Measurements from ENCODE around the gene STKLD1. TPM values are rescaled to one million over a fixed set of nuclear protein-coding genes. Genes with fewer than 3 reads are reported as not detected.
A peak's percentile ranks its signal among the peaks of the same experiment; 100 is the strongest.

Gene STKLD1
- total and polyA plus RNA-seq, 9 of the 15 experiments (the other 6 are each of a cell fraction or from before 2014, with no cell fraction given): 0.10 to 0.65 (median 0.33) TPM; not detected in 2

DNA sequence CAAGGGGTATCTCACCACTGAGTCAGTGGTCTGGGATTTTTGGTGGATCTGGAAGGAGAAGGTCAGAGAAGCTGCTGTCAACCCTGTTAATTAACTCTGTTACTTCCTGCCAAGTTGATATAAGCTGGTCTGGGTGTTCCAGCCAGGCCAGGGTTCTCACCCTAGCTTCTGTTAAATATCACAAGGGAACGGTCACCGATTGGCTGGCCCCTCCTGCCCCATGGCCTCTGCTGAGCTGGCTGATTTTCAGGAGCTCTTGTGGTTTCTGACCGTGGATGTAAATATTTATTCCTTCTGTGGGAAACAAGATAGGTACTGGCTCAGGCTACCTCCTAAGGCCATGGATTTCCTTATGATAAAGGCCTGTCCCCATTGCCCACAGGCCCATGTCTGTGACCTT lies 47.0 kb downstream of the STKLD1 start:
- WGBS (ENCODE audit: insufficient coverage, low coverage, missing lambda C conversion rate): 5% methylated on average over 3 of the region's 3 CpGs
- no TSS peak for BruUV-seq (replicated peaks)
- peak overlapping the region in 1 of 2 experiments; percentile 75; a peak in 2 of 4 replicates for H3K9ac ChIP-seq (ENCODE audit: insufficient read depth in 1 of 2, low read depth in 2 of 2, low read length in 2 of 2)

More for the DNA sequence above, 47.0 kb downstream of the STKLD1 start:
- DNase-seq (ENCODE audit: extremely low read depth in 1 of 4, low spot score in 3 of 4): no peak
- no peaks in the 10 kb centered on the region for H3K9me3 ChIP-seq (replicated peaks; ENCODE audit: control insufficient read depth, insufficient read depth, low read depth, low read length)
- no peaks in the 10 kb centered on the region for H4K20me1 ChIP-seq (replicated peaks; ENCODE audit: control insufficient read depth, insufficient read depth, low read length)
- FAIRE-seq: peak; percentile 71
- no peaks in the 10 kb centered on the region for H3K79me2 ChIP-seq (ENCODE audit: control insufficient read depth, insufficient read depth, low read length)
- ChIA-PET CTCF (ENCODE audit: low intra/inter-chr PET ratio) (no interaction called here), POLR2A (interaction anchor here (0.8 kb wide), 1 partner anchor 14 kb away, joined by 4 read pairs; no protein-coding TSS in a partner anchor)
- H3K27ac ChIP-seq (ENCODE audit: extremely low read depth, low read depth, low read length): no peak overlapping the region
- in situ Hi-C loops (cut with MboI): no loop called here
- H3K4me2 ChIP-seq (ENCODE audit: insufficient read depth, low read length): no peak overlapping the region
- peaks cover 3% of the 10 kb centered on the region for H3K9me1 ChIP-seq (ENCODE audit: control insufficient read depth, insufficient read depth, low read length)
- no peak overlapping the region for H3K4me3 ChIP-seq
- H3K36me3 ChIP-seq (ENCODE audit: control insufficient read depth, insufficient read depth, low read length): no peaks in the 10 kb centered on the region
- no peak overlapping the region for H2AFZ ChIP-seq (ENCODE audit: low read depth, low read length)
- intact Hi-C loops (cut with micrococcal nuclease): no loop called here
- peaks cover 19 to 29% of the 10 kb centered on the region in 2 experiments; a peak in 4 of 5 replicates for H3K4me1 ChIP-seq (replicated peaks in 1 of 2; ENCODE audit: control insufficient read depth in 2 of 2, insufficient read depth in 2 of 2, low read length in 2 of 2)
- ATAC-seq: no peak
- no peak for TF ChIP-seq KDM4B (IDR thresholded peaks at IDR 0.05; ENCODE audit: borderline replicate concordance in 2 of 2, low read depth in 1 of 2)
- no peak for TF ChIP-seq TFE3 (CRISPR knock-in tag; IDR thresholded peaks at IDR 0.05)
- no peak for TF ChIP-seq ZNF277 (CRISPR knock-in tag; IDR thresholded peaks at IDR 0.05; ENCODE audit: borderline replicate concordance)
- TF ChIP-seq ZBTB7A (IDR thresholded peaks at IDR 0.05; ENCODE audit: borderline replicate concordance, control insufficient read depth, low read depth, low read length): no peak
- TF ChIP-seq DPF2 (IDR thresholded peaks at IDR 0.05): no peak
- TF ChIP-seq ATF7 (IDR thresholded peaks at IDR 0.05): no peak
- TF ChIP-seq, protein P1, sequence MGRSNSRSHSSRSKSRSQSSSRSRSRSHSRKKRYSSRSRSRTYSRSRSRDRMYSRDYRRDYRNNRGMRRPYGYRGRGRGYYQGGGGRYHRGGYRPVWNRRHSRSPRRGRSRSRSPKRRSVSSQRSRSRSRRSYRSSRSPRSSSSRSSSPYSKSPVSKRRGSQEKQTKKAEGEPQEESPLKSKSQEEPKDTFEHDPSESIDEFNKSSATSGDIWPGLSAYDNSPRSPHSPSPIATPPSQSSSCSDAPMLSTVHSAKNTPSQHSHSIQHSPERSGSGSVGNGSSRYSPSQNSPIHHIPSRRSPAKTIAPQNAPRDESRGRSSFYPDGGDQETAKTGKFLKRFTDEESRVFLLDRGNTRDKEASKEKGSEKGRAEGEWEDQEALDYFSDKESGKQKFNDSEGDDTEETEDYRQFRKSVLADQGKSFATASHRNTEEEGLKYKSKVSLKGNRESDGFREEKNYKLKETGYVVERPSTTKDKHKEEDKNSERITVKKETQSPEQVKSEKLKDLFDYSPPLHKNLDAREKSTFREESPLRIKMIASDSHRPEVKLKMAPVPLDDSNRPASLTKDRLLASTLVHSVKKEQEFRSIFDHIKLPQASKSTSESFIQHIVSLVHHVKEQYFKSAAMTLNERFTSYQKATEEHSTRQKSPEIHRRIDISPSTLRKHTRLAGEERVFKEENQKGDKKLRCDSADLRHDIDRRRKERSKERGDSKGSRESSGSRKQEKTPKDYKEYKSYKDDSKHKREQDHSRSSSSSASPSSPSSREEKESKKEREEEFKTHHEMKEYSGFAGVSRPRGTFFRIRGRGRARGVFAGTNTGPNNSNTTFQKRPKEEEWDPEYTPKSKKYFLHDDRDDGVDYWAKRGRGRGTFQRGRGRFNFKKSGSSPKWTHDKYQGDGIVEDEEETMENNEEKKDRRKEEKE (IDR thresholded peaks at IDR 0.05; ENCODE audit: borderline replicate concordance in 1 of 2, control insufficient read depth in 1 of 2, low read depth in 2 of 2, low read length in 1 of 2): no peak
- peaks cover 24 to 34% of the 10 kb centered on the region in 2 experiments for H3K27me3 ChIP-seq (ENCODE audit: control insufficient read depth in 2 of 2, insufficient read depth in 2 of 2, low read length in 2 of 2)

All from K562 (cell line).